DLD1 (cell line): ENCODE results near the gene MED9.

Source experiments
- in situ Hi-C: cut with HindIII; loops from 2 replicates; pipeline ENCODE4 v1.10.0; 2017; ENCODE audit warnings: low sequenced_read_pairs

Gene MED9

GRCh38 chr17:17514361-17514992, 37.7 kb downstream of the MED9 start:
- in situ Hi-C loops: no loop called here

- in situ Hi-C loops: no loop called here
Measured at GRCh38 chr17:17514993-17515933, 38.5 kb downstream of the MED9 start.

DNA sequence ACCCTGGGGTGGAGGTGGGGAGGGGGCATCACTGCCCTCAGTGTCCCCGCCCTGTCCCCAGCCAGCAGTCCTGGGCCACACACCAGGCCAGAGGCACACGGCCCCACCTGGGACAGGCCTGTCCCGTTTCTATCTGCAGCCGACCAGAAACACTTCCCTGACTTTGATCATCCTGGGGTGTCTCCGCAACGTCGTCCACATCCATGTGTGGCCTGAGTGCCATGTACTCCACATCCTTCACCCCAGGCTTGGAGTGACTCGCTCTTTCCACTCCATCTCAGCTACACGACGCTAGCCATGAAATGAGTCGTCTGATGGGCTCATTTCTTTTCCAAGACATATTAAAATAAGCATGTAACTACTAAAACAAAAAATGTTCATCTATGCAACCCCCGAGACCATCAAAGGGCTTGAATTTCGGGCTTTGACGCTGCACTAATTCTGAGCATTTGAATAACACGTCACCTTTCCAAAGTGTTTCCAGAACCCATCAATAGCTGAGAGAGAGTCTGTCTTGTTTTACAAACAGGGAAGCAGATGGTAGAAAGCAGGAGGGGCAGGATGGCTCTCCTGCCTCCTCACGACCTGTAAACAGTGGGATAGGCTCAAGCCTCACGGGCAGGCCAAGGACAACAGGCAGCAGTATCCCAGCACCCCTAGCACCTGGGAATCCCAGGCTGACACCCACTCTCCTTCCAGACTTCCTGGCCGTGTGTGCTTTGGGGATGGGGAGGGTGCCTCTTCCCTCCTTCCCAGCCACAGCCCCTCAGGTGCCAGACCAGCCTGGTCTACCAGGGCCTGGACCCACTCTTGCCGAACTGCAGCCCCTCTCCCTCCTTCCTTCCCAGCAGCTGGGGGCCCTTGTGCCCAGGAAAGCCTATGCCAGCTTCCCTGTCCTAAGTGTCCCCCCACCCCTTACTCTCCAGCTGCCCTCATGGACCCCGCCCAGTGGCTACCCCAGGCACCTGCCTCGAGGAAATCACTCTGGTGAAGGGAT, 39.4 kb downstream of the MED9 start:
- in situ Hi-C loops: no loop called here

- in situ Hi-C loops: no loop called here
Measured at GRCh38 chr17:17516941-17517720, 40.3 kb downstream of the MED9 start.

- in situ Hi-C loops: no loop called here
Measured at GRCh38 chr17:17518014-17518413, 41.2 kb downstream of the MED9 start.

DNA sequence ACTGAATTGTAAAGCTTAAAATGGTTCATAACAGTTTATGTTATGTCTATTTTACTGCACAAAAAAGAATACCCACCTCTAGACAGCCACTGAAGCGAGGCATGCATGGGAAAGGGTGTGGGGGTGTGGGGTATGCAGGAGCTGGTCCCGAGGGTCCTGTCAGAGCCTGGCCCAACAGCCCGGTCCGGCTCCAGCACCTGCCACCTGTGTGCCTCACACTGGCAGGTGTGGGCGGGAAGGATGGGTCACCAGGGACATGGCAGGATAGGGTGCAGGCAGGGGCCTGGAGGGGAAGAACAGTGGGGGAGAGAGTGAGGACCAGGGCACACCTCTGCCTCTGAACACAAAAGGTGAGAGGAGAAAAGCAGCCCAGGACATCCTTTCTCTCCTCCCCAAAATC, 42.2 kb downstream of the MED9 start:
- in situ Hi-C loops: no loop called here

DNA sequence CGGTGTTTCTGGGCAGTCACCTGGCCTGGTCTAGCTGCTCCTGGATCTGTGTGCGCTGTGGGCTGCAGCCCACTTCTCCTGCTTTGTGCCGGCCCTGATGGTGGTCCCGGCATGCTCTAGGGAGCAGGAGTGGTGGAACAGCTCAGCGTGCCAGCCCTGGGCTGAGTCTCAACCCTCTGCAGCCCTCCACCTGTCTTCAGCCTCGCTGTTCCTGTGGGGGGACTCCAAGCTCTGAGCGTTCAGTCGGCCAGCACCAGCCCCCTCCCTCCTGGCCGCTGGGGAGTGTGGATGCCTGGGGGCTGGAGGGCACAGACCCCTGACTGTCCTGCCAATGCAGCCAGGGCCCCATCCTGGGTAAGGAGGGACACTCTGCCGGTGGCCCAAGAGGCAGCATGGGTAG, 43.1 kb downstream of the MED9 start:
- in situ Hi-C loops: loop anchor here (10.0 kb wide), 1 partner anchor 65 kb away; no protein-coding TSS in a partner anchor

DNA sequence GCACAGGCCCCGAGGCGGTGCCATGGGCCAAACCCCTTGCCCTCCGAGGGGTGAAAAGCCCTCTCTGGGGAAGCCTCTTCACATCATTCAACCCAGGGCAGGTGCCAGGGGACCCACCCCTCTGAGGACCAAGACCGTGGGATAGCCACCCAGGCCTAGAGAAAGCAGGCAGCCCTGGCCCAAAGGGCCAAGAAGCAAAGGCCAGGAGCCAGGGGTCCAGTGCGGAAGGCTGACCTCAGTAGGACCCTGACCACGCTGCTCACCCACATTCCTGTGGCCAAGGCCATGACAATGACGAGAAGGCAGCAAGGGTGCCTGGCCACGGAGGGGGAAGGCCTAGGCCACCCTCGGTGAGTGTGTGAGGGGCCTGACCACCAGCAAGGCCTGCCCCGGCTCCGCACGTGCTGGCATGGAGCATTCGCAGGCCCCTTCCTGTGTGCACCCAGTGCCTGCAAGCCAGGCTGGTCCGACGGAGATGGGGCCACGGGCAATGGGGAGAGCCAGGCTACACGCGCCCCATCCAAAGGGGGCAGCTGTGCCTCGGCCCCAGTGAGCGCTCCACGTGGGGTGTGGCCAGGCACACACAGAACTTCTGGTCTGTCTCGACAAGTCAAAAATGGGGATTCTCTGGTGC, 43.9 kb downstream of the MED9 start:
- in situ Hi-C loops: loop anchor here (10.0 kb wide), 1 partner anchor 64 kb away; no protein-coding TSS in a partner anchor

- in situ Hi-C loops: loop anchor here (10.0 kb wide), 1 partner anchor 62 kb away; no protein-coding TSS in a partner anchor
Measured at GRCh38 chr17:17523001-17523730, 46.4 kb downstream of the MED9 start.

- in situ Hi-C loops: loop anchor here (10.0 kb wide), 1 partner anchor 61 kb away; no protein-coding TSS in a partner anchor
Measured at GRCh38 chr17:17523731-17524490, 47.1 kb downstream of the MED9 start.

GRCh38 chr17:17525311-17525710, 48.5 kb downstream of the MED9 start:
- in situ Hi-C loops: loop anchor here (10.0 kb wide), 1 partner anchor 59 kb away; no protein-coding TSS in a partner anchor

- in situ Hi-C loops: loop anchor here (10.0 kb wide), 1 partner anchor 59 kb away; no protein-coding TSS in a partner anchor
Measured at GRCh38 chr17:17525956-17526355, 49.2 kb downstream of the MED9 start.

GRCh38 chr17:17526369-17526768, 49.6 kb downstream of the MED9 start:
- in situ Hi-C loops: loop anchor here (10.0 kb wide), 1 partner anchor 58 kb away; no protein-coding TSS in a partner anchor

GRCh38 chr17:17527534-17527933, 50.7 kb downstream of the MED9 start:
- in situ Hi-C loops: loop anchor here (10.0 kb wide), 1 partner anchor 57 kb away; no protein-coding TSS in a partner anchor

DNA sequence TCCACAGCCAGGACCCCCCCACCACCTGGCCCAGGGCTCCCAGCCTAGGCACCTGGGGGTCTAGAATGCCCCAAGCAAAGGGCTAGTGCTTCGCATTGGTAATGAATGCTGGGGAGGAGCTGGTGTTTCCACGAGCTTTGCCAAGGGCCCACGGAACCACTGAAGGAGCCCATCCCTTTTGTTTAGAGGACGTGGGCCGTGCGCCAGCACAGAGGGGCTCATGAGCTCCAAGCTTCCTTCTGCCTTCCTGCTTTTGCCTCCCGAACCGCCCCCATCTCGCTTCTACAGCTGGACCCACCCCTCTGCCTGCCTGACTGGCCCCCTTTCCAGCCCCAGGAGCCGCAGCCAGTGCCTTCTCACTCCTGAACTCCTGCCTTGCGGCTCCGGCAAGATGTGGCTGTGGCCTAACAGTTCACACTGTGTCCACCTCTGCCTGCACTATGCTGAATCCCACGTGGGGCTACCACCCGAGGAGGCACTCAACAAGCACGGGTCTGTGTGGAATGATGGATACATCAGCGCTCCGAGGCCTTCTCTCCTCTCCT, 51.2 kb downstream of the MED9 start:
- in situ Hi-C loops: loop anchor here (10.0 kb wide), 1 partner anchor 57 kb away; no protein-coding TSS in a partner anchor

DNA sequence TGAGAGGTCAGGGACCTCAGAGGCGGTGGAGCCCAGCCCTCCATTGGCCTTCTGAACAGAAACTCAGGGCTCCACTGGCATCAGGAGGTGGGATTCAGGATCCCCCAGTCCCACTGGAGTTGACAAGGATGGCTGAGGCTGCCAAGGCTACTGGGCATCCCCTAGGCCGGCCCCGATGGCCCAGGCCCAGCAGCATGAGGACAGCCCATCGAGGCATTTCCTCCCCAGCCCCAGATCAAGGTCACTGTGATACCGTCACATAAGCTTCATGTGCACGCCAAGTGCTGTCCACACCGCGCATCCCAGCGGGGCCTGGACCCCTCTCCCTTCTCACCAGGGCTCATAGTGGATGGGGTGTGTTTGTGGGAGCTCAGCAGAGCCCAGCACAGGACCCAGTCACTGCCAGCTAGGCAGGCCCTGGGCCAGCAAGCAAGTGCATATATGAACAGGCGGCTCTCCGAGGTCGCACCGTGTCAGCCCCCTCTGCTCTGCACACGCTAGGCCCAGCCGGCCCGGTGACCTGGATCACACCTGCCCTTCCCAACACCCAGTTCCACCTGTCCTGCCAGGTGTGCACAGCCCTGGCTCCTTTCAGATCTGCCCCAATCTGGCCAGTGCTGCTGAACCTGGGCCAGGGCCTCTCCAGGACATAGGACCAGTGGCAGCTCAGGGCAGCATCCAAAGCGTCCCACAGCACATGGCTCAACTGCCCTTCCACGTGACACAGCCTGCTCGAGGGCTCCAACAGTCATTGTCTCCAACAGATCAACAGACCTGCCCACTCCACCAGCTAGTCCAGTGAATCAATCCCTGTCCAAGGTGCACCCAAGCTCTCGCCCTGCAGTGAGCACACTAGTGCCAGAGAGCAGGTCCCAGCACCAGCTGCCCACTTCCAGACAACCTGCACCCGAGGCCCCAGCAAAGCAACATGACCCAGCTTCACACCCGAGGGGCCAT, 52.2 kb downstream of the MED9 start:
- in situ Hi-C loops: loop anchor here (10.0 kb wide), 1 partner anchor 56 kb away; no protein-coding TSS in a partner anchor
